GM21576 (cell line): ENCODE measurements around the gene ABCC1.
"Not testable (repeated sequence)": the region's sequence is repeated elsewhere in the genome, so short reads cannot be mapped to it uniquely, and the experiment has no call there.

Experiments
- ATAC-seq: cut with Tn5 transposase; IDR thresholded peaks from one replicate; pipeline ENCODE4 v1.9.1; 2021; ENCODE audit warnings: mild to moderate bottlenecking, moderate library complexity; ENCODE audit not compliant: unreplicated experiment

The ABCC1 gene

GRCh38 chr16:16127469-16128116 is 178.2 kb downstream of the ABCC1 start:
- no peak for ATAC-seq

GRCh38 chr16:16131204-16131603 is 181.8 kb downstream of the ABCC1 start:
- no peak for ATAC-seq

- no peak for ATAC-seq
These were observed 182.2 kb downstream of the ABCC1 start for GRCh38 chr16:16131659-16132058.

GRCh38 chr16:16133943-16134604 is 184.7 kb downstream of the ABCC1 start:
- no peak for ATAC-seq

- no peak for ATAC-seq
These were observed 187.2 kb downstream of the ABCC1 start for GRCh38 chr16:16136588-16136987.

GRCh38 chr16:16137110-16137509 is 187.7 kb downstream of the ABCC1 start:
- no peak for ATAC-seq

GRCh38 chr16:16138034-16138635 is 188.7 kb downstream of the ABCC1 start:
- no peak for ATAC-seq

- ATAC-seq = no peak
These were observed 189.6 kb downstream of the ABCC1 start for GRCh38 chr16:16139061-16139460.

GRCh38 chr16:16139806-16140205 is 190.4 kb downstream of the ABCC1 start:
- ATAC-seq = no peak

GRCh38 chr16:16140537-16140936 is 191.1 kb downstream of the ABCC1 start:
- ATAC-seq = no peak

GRCh38 chr16:16141141-16141540 is 191.7 kb downstream of the ABCC1 start:
- ATAC-seq = no peak

- ATAC-seq = no peak
These were observed 192.5 kb downstream of the ABCC1 start for GRCh38 chr16:16141784-16142396.

- no peak for ATAC-seq
These were observed 193.8 kb downstream of the ABCC1 start for GRCh38 chr16:16143038-16143763.

GRCh38 chr16:16143931-16144330 is 194.5 kb downstream of the ABCC1 start:
- ATAC-seq = no peak

- no peak for ATAC-seq
These were observed 195.0 kb downstream of the ABCC1 start for GRCh38 chr16:16144416-16144815.

GRCh38 chr16:16145286-16145685 is 195.9 kb downstream of the ABCC1 start:
- no peak for ATAC-seq

GRCh38 chr16:16146380-16147315 is 197.2 kb downstream of the ABCC1 start:
- ATAC-seq = no peak

GRCh38 chr16:16147316-16147999 is 198.0 kb downstream of the ABCC1 start:
- no peak for ATAC-seq

- ATAC-seq = not testable (repeated sequence)
These were observed 198.7 kb downstream of the ABCC1 start for GRCh38 chr16:16148000-16148599.
